GM23248 (cell line): Measurements from ENCODE around the gene SLC25A29. TPM values are rescaled to one million over a fixed set of nuclear protein-coding genes. Genes with fewer than 3 reads are reported as not detected.
A peak's percentile ranks its signal among the peaks of the same experiment; 100 is the strongest.

Source experiments
- DNase-seq: peaks from one replicate; pipeline ENCODE4 v3.0.0-alpha.2; 2015
- H2AFZ ChIP-seq: fragments of 200-600 bp; sonication (generic); 2 replicates; pipeline ENCODE4 v1.6.1; 2016; ENCODE audit warnings: antibody characterized with exemption
- H3F3A ChIP-seq: fragments of 200-600 bp; sonication (generic); 2 replicates; pipeline ENCODE4 v1.6.1; 2016; ENCODE audit warnings: mild to moderate bottlenecking, antibody characterized with exemption, mixed run types; ENCODE audit not compliant: insufficient read depth
- H3K27ac ChIP-seq: fragments of 200-600 bp; sonication (generic); 2 replicates; pipeline ENCODE4 v1.5.1; 2016; ENCODE audit warnings: mild to moderate bottlenecking
- H3K27me3 ChIP-seq: fragments of 200-600 bp; sonication (generic); replicated peaks from 2 replicates; pipeline ENCODE4 v1.6.1; 2016; ENCODE audit warnings: mild to moderate bottlenecking; ENCODE audit not compliant: insufficient read depth
- H3K36me3 ChIP-seq: fragments of 200-600 bp; sonication (generic); 2 replicates; pipeline ENCODE4 v1.6.1; 2016; ENCODE audit warnings: low read depth, mild to moderate bottlenecking
- H3K4me1 ChIP-seq: fragments of 200-600 bp; sonication (generic); 2 replicates; pipeline ENCODE4 v1.6.1; 2016; ENCODE audit warnings: mild to moderate bottlenecking; ENCODE audit not compliant: insufficient read depth
- H3K4me2 ChIP-seq: fragments of 200-600 bp; sonication (generic); one replicate; pipeline ENCODE4 v1.6.1; 2016; ENCODE audit warnings: mild to moderate bottlenecking; ENCODE audit not compliant: unreplicated experiment
- H3K4me3 ChIP-seq: fragments of 200-600 bp; sonication (generic); 2 replicates; pipeline ENCODE4 v1.5.1; 2016; ENCODE audit warnings: mild to moderate bottlenecking
- H3K79me2 ChIP-seq: fragments of 200-600 bp; sonication (generic); 2 replicates; pipeline ENCODE4 v1.6.1; 2016; ENCODE audit warnings: mild to moderate bottlenecking; ENCODE audit not compliant: insufficient read depth
- H3K9ac ChIP-seq: fragments of 200-600 bp; sonication (generic); 2 replicates; pipeline ENCODE4 v1.6.1; 2016; ENCODE audit warnings: mild to moderate bottlenecking
- H3K9me2 ChIP-seq: fragments of 200-600 bp; sonication (generic); 2 replicates; pipeline ENCODE4 v1.6.1; 2016; ENCODE audit warnings: mixed run types, mild to moderate bottlenecking, moderate library complexity; ENCODE audit not compliant: insufficient read depth
- H3K9me3 ChIP-seq: fragments of 200-600 bp; sonication (generic); one replicate; pipeline ENCODE4 v1.6.1; 2017; ENCODE audit warnings: low read depth
- H4K20me1 ChIP-seq: fragments of 200-600 bp; sonication (generic); 2 replicates; pipeline ENCODE4 v1.6.0; 2016; ENCODE audit not compliant: insufficient read depth
- EZH2 ChIP-seq: fragments of 200-600 bp; sonication (generic); IDR thresholded peaks from 2 replicates; pipeline ENCODE4 v1.6.1; 2018; ENCODE audit warnings: antibody characterized with exemption, mild to moderate bottlenecking; ENCODE audit not compliant: insufficient read depth, poor library complexity, severe bottlenecking
- EZH2phosphoT487 ChIP-seq: fragments of 200-600 bp; sonication (generic); IDR thresholded peaks from 2 replicates; pipeline ENCODE4 v1.6.1; 2018; ENCODE audit warnings: antibody characterized with exemption, moderate library complexity, mild to moderate bottlenecking, low read depth; ENCODE audit not compliant: insufficient read depth
- WGBS, 2 experiments: methylation state at CpG; one replicate each; pipeline ENCODE4 v1.1.6; 2015 to 2017; ENCODE audit warnings: low lambda C conversion rate in 2 of 2, low coverage in 1 of 2; ENCODE audit errors: missing lambda C conversion rate in 2 of 2; 5-methylcytosine and 5-hydroxymethylcytosine counted together
- in situ Hi-C: fragments of 300-500 bp; cut with MboI; formaldehyde crosslinking; loops from 2 replicates; pipeline ENCODE4 v1.15.0; 2020
- polyA plus RNA-seq: library from polyadenylated mRNA; unstranded; fragments of >200 nt; fragmentation: Nextera tagmentation; extraction: Ambion mirVana; gene quantifications from 2 replicates; pipeline ENCODE4 v1.2.1, GENCODE V29; 2016
- total RNA-seq: library from RNA; depleted of rRNA; stranded (reverse); fragments of >200 nt; shearing (Covaris generic); gene quantifications from 2 replicates; pipeline ENCODE4 v1.2.3, GENCODE V29; 2014

SLC25A29 gene
- total and polyA plus RNA-seq, 2 experiments from 2014 or later: 5.5 to 11.8 TPM

DNA sequence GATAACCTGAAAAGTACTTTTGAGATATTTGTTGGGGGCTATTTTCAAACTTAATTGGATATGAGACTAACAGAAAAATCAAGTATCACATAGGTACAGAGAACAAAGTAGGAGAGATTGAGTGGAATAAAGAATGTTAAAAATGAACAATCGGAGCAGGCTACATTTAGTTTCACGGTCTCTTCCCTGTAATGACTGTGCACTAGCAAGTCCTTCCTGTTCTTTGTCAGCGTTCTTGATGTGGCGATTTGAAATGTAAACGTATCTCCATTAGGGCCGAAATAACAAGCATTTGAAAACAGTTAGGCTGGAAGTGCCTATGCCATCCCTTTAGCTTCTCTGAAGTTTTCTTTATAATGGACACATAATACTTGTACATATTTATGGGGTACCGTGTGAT lies 31.0 kb downstream of the SLC25A29 start:
- in situ Hi-C loops: no loop called here

DNA sequence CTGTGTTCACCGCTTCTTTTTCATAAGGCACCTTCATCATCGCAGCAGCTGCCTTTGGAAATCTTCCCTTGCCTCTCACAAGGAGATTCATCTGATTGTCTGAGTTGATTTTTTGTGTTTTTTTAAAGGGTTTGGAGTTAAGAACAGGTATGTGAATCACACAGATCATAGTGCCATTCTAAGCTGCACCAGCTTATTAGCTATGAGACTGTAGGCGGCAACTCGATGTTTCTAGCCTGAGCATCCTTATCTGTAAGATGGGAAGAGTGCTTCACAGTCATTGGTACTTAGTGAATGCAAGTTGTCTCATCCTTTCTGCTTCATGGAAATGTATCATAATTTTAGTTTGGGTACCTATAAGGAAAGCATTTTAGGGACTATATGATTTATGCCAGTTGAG lies 32.0 kb downstream of the SLC25A29 start:
- Histone ChIP-seq H3K9me3 (no peaks in the 10 kb centered on the region), H4K20me1 (peaks cover 2% of the 10 kb centered on the region), H3K4me1 (peaks cover 11% of the 10 kb centered on the region), H3K9me2 (no peaks in the 10 kb centered on the region), H3K27ac (no peak overlapping the region), H3K4me3 (no peak overlapping the region), H3K79me2 (peaks cover 100% of the 10 kb centered on the region), H3F3A (peaks cover 7% of the 10 kb centered on the region; the same call in 1 of the 2 replicates), H3K27me3 (no peaks in the 10 kb centered on the region), H3K36me3 (peaks cover 17% of the 10 kb centered on the region), H3K9ac (no peak overlapping the region), H3K4me2 (no peak overlapping the region), H2AFZ (no peak overlapping the region)
- in situ Hi-C loops: no loop called here
- no peak for TF ChIP-seq EZH2phosphoT487
- TF ChIP-seq EZH2: no peak
- no peak for DNase-seq
- 95 to 96% methylated on average over 4 of the region's 4 CpGs for WGBS, 2 experiments

More for the DNA sequence above, 31.0 kb downstream of the SLC25A29 start:
- Histone ChIP-seq H3K27me3 (no peaks in the 10 kb centered on the region), H3K4me1 (peaks cover 15% of the 10 kb centered on the region), H3K9me3 (no peaks in the 10 kb centered on the region), H3K79me2 (peaks cover 100% of the 10 kb centered on the region), H4K20me1 (no peaks in the 10 kb centered on the region; the same call in 1 of the 2 replicates), H3K4me2 (no peak overlapping the region), H3K9ac (no peak overlapping the region), H3K4me3 (no peak overlapping the region), H3K9me2 (no peaks in the 10 kb centered on the region), H3K27ac (no peak overlapping the region), H3F3A (peaks cover 10% of the 10 kb centered on the region; the same call in 1 of the 2 replicates), H3K36me3 (peaks cover 17% of the 10 kb centered on the region), H2AFZ (no peak overlapping the region)
- no peak for DNase-seq
- TF ChIP-seq EZH2phosphoT487 (no peak), EZH2 (no peak)
- 92 to 96% methylated on average over 7 of the region's 7 CpGs for WGBS, 2 experiments

DNA sequence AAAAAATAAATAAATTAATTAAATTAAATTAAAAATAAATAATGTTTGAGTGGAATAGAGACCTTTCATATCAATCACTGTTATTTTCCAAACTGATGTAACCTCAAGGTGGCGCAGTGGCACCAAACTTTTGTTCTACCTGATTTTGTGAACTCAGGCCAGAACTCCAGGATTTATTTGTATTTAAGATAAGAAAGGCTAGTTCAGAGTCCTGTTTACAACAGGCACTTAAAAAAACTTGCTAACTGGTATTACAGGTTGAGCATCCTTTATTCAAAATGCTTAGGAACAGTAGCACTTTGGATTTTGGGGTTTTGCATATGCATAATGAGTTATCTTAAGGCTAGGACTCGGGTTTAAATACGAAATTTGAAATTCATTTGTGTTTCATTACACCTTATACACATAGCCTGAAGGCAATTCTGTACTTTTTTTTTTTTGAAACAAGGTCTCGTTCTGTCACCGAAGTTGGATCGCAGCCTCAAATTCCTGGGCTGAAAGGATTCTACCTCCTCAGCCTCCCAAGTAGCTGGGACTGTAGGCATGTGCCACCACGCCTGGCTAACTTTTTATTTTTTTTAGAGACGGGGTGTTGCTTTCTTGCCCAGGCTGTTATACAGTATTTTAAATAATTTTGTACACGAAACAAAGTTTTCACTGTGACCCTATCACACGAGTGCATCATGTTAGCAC lies 34.9 kb downstream of the SLC25A29 start:
- peaks cover 8% of the 10 kb centered on the region for H3K36me3 ChIP-seq
- DNase-seq: peak; percentile 20
- TF ChIP-seq EZH2phosphoT487 (no peak), EZH2 (no peak)
- no peaks in the 10 kb centered on the region for H3K4me1 ChIP-seq
- H3K27me3 ChIP-seq: no peaks in the 10 kb centered on the region
- no peak overlapping the region for H2AFZ ChIP-seq
- 95 to 97% methylated on average over 10 of the region's 10 CpGs for WGBS, 2 experiments
- peaks cover 17% of the 10 kb centered on the region for H4K20me1 ChIP-seq
- peaks cover 15% of the 10 kb centered on the region; the same call in 1 of the 2 replicates for H3F3A ChIP-seq
- peaks cover 100% of the 10 kb centered on the region for H3K79me2 ChIP-seq
- H3K27ac ChIP-seq: no peak overlapping the region
- H3K9me3 ChIP-seq: no peaks in the 10 kb centered on the region
- H3K4me2 ChIP-seq: no peak overlapping the region
- H3K4me3 ChIP-seq: no peak overlapping the region
- no peak overlapping the region for H3K9ac ChIP-seq
- in situ Hi-C loops: no loop called here
- no peaks in the 10 kb centered on the region for H3K9me2 ChIP-seq

DNA sequence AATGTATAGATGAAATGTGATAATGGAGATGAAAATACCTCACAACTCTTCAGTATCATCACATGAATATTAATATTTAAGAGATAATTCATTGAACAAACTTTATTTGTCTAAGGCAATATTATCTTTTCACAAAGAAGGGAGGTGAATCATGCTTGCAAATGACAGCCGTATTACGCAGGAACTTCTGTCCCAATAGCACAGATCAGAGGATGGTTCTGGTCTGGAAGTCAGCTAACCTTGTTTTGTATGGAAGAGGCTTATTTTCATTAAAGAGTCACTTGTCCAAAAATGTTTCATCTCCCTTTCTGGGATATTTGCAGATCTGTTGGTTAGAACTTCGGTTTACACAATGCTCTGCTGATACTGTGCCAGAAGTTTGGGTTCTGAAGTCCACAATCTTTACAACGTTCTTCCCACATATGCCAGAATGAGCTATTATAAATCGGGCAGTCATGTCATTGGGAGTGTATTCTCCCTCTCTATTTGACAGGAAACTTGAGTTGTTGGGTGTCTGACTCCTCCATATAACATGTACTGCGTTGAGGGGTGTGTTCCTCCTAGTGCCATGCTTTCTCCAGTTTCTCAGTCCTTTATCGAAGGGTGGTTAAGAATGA lies 37.5 kb downstream of the SLC25A29 start:
- H3K79me2 ChIP-seq: peaks cover 100% of the 10 kb centered on the region
- no peaks in the 10 kb centered on the region for H3K27me3 ChIP-seq
- H3K27ac ChIP-seq: no peak overlapping the region
- no peak overlapping the region for H3K9ac ChIP-seq
- in situ Hi-C loops: no loop called here
- H3K4me1 ChIP-seq: no peaks in the 10 kb centered on the region
- no peak overlapping the region for H2AFZ ChIP-seq
- DNase-seq: peak; percentile 24
- WGBS, 2 experiments: 61 to 66% methylated on average over 7 of the region's 7 CpGs
- H3K9me2 ChIP-seq: no peaks in the 10 kb centered on the region
- no peak overlapping the region for H3K4me2 ChIP-seq
- no peaks in the 10 kb centered on the region for H3K9me3 ChIP-seq
- peaks cover 15% of the 10 kb centered on the region; the same call in 1 of the 2 replicates for H3F3A ChIP-seq
- H4K20me1 ChIP-seq: peaks cover 20% of the 10 kb centered on the region
- no peak overlapping the region for H3K4me3 ChIP-seq
- no peaks in the 10 kb centered on the region for H3K36me3 ChIP-seq
- TF ChIP-seq EZH2: no peak
- no peak for TF ChIP-seq EZH2phosphoT487
